NCI-H526 treated with DMSO at 0.1 percent for 48 hours (cell line): ENCODE results near the gene SLFNL1.

Experiments
- DNase-seq: peaks from one replicate; lab custom pipeline; 2025; lab: John Stamatoyannopoulos, UW

Gene SLFNL1

GRCh38 chr1:41021526-41022308, at the start of gene SLFNL1:
TSS of gene SLFNL1 (minus strand) at chr1:41021725. CDS start at chr1:41020660, 1,065 bp downstream.
- no peak for DNase-seq

GRCh38 chr1:41056907-41057306, 35.4 kb upstream of the SLFNL1 start:
- no peak for DNase-seq

GRCh38 chr1:41053316-41053715, 31.8 kb upstream of the SLFNL1 start:
- DNase-seq: no peak

- no peak for DNase-seq
Observed at GRCh38 chr1:41051022-41051421, 29.5 kb upstream of the SLFNL1 start.

GRCh38 chr1:41048540-41048939, 27.0 kb upstream of the SLFNL1 start:
- DNase-seq: no peak

GRCh38 chr1:41046347-41046775, 24.8 kb upstream of the SLFNL1 start:
- DNase-seq: no peak

- no peak for DNase-seq
Observed at GRCh38 chr1:41045740-41046139, 24.2 kb upstream of the SLFNL1 start.

GRCh38 chr1:41044187-41044586, 22.7 kb upstream of the SLFNL1 start:
- no peak for DNase-seq

GRCh38 chr1:41041614-41042270, 20.2 kb upstream of the SLFNL1 start:
- no peak for DNase-seq

- no peak for DNase-seq
Observed at GRCh38 chr1:41038110-41038509, 16.6 kb upstream of the SLFNL1 start.

GRCh38 chr1:41037116-41037903, 15.8 kb upstream of the SLFNL1 start:
- DNase-seq: no peak

- no peak for DNase-seq
Observed at GRCh38 chr1:41033272-41033671, 11.7 kb upstream of the SLFNL1 start.

- DNase-seq: no peak
Observed at GRCh38 chr1:41032147-41032546, 10.6 kb upstream of the SLFNL1 start.

GRCh38 chr1:41030872-41031616, 9.5 kb upstream of the SLFNL1 start:
- DNase-seq: no peak

- no peak for DNase-seq
Observed at GRCh38 chr1:41028034-41028642, 6.6 kb upstream of the SLFNL1 start.

GRCh38 chr1:41025979-41026819, 4.7 kb upstream of the SLFNL1 start:
- no peak for DNase-seq

- DNase-seq: no peak
Observed at GRCh38 chr1:41024953-41025352, 3.4 kb upstream of the SLFNL1 start.

GRCh38 chr1:41023279-41023990, 1.9 kb upstream of the SLFNL1 start:
- no peak for DNase-seq

GRCh38 chr1:41022424-41022823, 899 bp upstream of the SLFNL1 start:
- DNase-seq: no peak

- no peak for DNase-seq
Observed at GRCh38 chr1:41020654-41021053, 871 bp downstream of the SLFNL1 start.
